BE2C (cell line): ENCODE data around the gene SGK1.

Experiments
- DNase-seq: peaks from one replicate; pipeline ENCODE4 v3.0.0-alpha.2; 2020
- H3K27me3 ChIP-seq: fragments of 250-450 bp; sonication (Bioruptor Pico); 2 replicates; pipeline ENCODE4 v1.5.1; 2020; ENCODE audit warnings: mild to moderate bottlenecking
- H3K36me3 ChIP-seq: fragments of 250-450 bp; sonication (Bioruptor Pico); 2 replicates; pipeline ENCODE4 v1.5.1; 2020; ENCODE audit warnings: mild to moderate bottlenecking
- H3K4me1 ChIP-seq: fragments of 250-450 bp; sonication (Bioruptor Pico); 2 replicates; pipeline ENCODE4 v1.5.1; 2020
- H3K4me3 ChIP-seq: 2 replicates; pipeline ENCODE4 v1.5.1; 2011; ENCODE audit warnings: low read depth, low read length
- H3K9me3 ChIP-seq: fragments of 250-450 bp; sonication (Bioruptor Pico); 2 replicates; pipeline ENCODE4 v1.5.1; 2020
- TF ChIP-seq, protein P1 (sequence below): IDR thresholded peaks from 2 replicates; pipeline ENCODE4 v1.5.1; 2012; ENCODE audit warnings: mild to moderate bottlenecking, low read depth, low read length

SGK1 gene

DNA sequence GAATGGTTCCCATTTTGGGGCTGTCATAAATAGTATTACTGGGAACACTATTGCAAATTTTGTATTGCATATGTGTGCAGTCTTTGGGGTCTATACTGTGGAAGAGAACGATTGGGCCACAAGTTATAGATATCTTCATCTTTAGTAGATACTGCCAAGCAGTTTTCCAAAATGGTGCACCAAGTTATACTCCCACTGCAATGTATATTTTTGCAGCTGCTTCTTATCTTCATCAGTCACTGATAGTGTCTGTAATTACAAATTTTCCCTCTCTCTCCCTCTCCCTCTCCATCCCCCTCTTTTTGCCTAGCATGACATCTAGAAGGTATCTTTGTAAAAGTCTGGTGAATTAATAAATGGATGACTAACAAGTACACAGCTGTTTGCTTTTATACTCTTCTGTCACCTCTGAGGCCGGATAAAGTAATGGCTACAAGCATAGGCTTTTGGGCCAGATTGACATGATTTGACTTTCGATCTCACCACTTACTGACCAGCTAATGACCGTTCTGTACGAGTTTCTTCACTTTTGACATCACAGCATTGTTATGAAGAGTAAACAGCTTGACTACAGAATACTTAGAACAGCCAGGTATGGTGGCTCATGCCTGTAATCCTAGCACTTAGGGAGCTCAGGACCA, 152.2 kb downstream of the SGK1 start:
- Histone ChIP-seq H3K9me3 (no peaks in the 10 kb centered on the region), H3K36me3 (peaks cover 27% of the 10 kb centered on the region)
- TF ChIP-seq, protein P1, sequence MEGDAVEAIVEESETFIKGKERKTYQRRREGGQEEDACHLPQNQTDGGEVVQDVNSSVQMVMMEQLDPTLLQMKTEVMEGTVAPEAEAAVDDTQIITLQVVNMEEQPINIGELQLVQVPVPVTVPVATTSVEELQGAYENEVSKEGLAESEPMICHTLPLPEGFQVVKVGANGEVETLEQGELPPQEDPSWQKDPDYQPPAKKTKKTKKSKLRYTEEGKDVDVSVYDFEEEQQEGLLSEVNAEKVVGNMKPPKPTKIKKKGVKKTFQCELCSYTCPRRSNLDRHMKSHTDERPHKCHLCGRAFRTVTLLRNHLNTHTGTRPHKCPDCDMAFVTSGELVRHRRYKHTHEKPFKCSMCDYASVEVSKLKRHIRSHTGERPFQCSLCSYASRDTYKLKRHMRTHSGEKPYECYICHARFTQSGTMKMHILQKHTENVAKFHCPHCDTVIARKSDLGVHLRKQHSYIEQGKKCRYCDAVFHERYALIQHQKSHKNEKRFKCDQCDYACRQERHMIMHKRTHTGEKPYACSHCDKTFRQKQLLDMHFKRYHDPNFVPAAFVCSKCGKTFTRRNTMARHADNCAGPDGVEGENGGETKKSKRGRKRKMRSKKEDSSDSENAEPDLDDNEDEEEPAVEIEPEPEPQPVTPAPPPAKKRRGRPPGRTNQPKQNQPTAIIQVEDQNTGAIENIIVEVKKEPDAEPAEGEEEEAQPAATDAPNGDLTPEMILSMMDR: no peak

DNA sequence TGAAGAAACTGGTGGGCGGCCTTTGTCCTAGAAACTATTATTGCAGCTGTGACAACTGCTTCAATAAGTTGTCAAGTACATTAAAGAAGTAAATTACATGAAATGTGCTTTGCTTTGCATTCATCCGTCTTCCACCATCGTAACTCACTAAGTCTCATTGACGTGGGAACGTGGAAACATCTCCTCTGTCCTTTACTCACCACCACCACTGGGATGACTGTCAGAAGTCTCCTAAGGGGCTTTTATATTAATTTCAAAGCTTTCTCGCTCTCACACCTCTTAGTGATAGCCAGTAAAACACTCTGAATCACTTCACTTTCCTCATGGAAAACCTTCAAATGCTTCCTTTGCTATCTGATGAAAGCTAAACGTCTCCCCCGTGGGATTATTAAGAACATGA, 153.6 kb downstream of the SGK1 start:
- DNase-seq: no peak
- Histone ChIP-seq H3K27me3 (no peaks in the 10 kb centered on the region; the same call in 1 of the 2 replicates), H3K36me3 (peaks cover 15% of the 10 kb centered on the region), H3K4me1 (peaks cover 16% of the 10 kb centered on the region), H3K4me3 (no peak overlapping the region), H3K9me3 (no peaks in the 10 kb centered on the region)
- TF ChIP-seq, protein P1: no peak

More for the DNA sequence above, 152.2 kb downstream of the SGK1 start:
- no peak for DNase-seq
- Histone ChIP-seq H3K4me3 (no peak overlapping the region), H3K4me1 (peaks cover 12% of the 10 kb centered on the region), H3K27me3 (no peaks in the 10 kb centered on the region; the same call in 1 of the 2 replicates)

- no peaks in the 10 kb centered on the region for H3K9me3 ChIP-seq
- H3K36me3 ChIP-seq: peaks cover 5% of the 10 kb centered on the region
- no peaks in the 10 kb centered on the region; the same call in 1 of the 2 replicates for H3K27me3 ChIP-seq
- peaks cover 16% of the 10 kb centered on the region for H3K4me1 ChIP-seq
- no peak for DNase-seq
- H3K4me3 ChIP-seq: no peak overlapping the region
- TF ChIP-seq, protein P1: no peak
Observed at GRCh38 chr6:134162932-134163331, 155.0 kb downstream of the SGK1 start.

- no peaks in the 10 kb centered on the region; the same call in 1 of the 2 replicates for H3K27me3 ChIP-seq
- no peaks in the 10 kb centered on the region for H3K9me3 ChIP-seq
- TF ChIP-seq, protein P1: no peak
- H3K4me1 ChIP-seq: peaks cover 15% of the 10 kb centered on the region
- H3K36me3 ChIP-seq: no peaks in the 10 kb centered on the region
- H3K4me3 ChIP-seq: no peak overlapping the region
- no peak for DNase-seq
Observed at GRCh38 chr6:134161041-134161440, 156.9 kb downstream of the SGK1 start.

- no peaks in the 10 kb centered on the region for H3K27me3 ChIP-seq
- no peak overlapping the region for H3K4me3 ChIP-seq
- TF ChIP-seq, protein P1: no peak
- no peaks in the 10 kb centered on the region; the same call in 1 of the 2 replicates for H3K4me1 ChIP-seq
- no peak for DNase-seq
- no peaks in the 10 kb centered on the region for H3K36me3 ChIP-seq
- no peaks in the 10 kb centered on the region for H3K9me3 ChIP-seq
Observed at GRCh38 chr6:134152767-134153485, 165.0 kb downstream of the SGK1 start.

DNA sequence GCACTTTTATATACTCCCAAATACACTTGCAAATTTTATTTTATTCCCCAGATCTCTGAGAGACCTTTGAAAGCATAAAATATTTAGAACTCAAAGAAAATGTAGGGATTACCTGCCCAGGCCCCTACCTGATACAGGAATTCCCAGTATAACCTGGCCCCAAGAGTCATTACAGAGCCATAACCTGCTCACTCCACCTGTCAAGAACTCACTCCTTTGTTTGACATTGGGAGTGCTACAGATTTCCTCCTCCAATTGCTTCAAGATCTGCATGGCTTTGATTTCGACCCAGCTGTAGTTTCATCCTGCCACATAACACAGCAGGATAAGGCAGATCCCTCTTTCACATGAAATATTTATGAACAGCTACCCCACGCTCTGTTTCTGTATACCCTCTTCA, 169.3 kb downstream of the SGK1 start:
- TF ChIP-seq, protein P1: no peak
- H3K4me1 ChIP-seq: no peaks in the 10 kb centered on the region; the same call in none of the 2 replicates

More for the DNA sequence above, 169.3 kb downstream of the SGK1 start:
- H3K9me3 ChIP-seq: no peaks in the 10 kb centered on the region
- no peak overlapping the region for H3K4me3 ChIP-seq
- no peak for DNase-seq
- H3K36me3 ChIP-seq: no peaks in the 10 kb centered on the region
- H3K27me3 ChIP-seq: no peaks in the 10 kb centered on the region
